GM23248 (cell line): Measurements from ENCODE around the gene RPL31. TPM values are rescaled to one million over a fixed set of nuclear protein-coding genes. Genes with fewer than 3 reads are reported as not detected.

Experiments
- DNase-seq: peaks from one replicate; pipeline ENCODE4 v3.0.0-alpha.2; 2015
- H2AFZ ChIP-seq: fragments of 200-600 bp; sonication (generic); 2 replicates; pipeline ENCODE4 v1.6.1; 2016; ENCODE audit warnings: antibody characterized with exemption
- H3F3A ChIP-seq: fragments of 200-600 bp; sonication (generic); 2 replicates; pipeline ENCODE4 v1.6.1; 2016; ENCODE audit warnings: mild to moderate bottlenecking, antibody characterized with exemption, mixed run types; ENCODE audit not compliant: insufficient read depth
- H3K27ac ChIP-seq: fragments of 200-600 bp; sonication (generic); 2 replicates; pipeline ENCODE4 v1.5.1; 2016; ENCODE audit warnings: mild to moderate bottlenecking
- H3K27me3 ChIP-seq: fragments of 200-600 bp; sonication (generic); replicated peaks from 2 replicates; pipeline ENCODE4 v1.6.1; 2016; ENCODE audit warnings: mild to moderate bottlenecking; ENCODE audit not compliant: insufficient read depth
- H3K36me3 ChIP-seq: fragments of 200-600 bp; sonication (generic); 2 replicates; pipeline ENCODE4 v1.6.1; 2016; ENCODE audit warnings: low read depth, mild to moderate bottlenecking
- H3K4me1 ChIP-seq: fragments of 200-600 bp; sonication (generic); 2 replicates; pipeline ENCODE4 v1.6.1; 2016; ENCODE audit warnings: mild to moderate bottlenecking; ENCODE audit not compliant: insufficient read depth
- H3K4me2 ChIP-seq: fragments of 200-600 bp; sonication (generic); one replicate; pipeline ENCODE4 v1.6.1; 2016; ENCODE audit warnings: mild to moderate bottlenecking; ENCODE audit not compliant: unreplicated experiment
- H3K4me3 ChIP-seq: fragments of 200-600 bp; sonication (generic); 2 replicates; pipeline ENCODE4 v1.5.1; 2016; ENCODE audit warnings: mild to moderate bottlenecking
- H3K79me2 ChIP-seq: fragments of 200-600 bp; sonication (generic); 2 replicates; pipeline ENCODE4 v1.6.1; 2016; ENCODE audit warnings: mild to moderate bottlenecking; ENCODE audit not compliant: insufficient read depth
- H3K9ac ChIP-seq: fragments of 200-600 bp; sonication (generic); 2 replicates; pipeline ENCODE4 v1.6.1; 2016; ENCODE audit warnings: mild to moderate bottlenecking
- H3K9me2 ChIP-seq: fragments of 200-600 bp; sonication (generic); 2 replicates; pipeline ENCODE4 v1.6.1; 2016; ENCODE audit warnings: mixed run types, mild to moderate bottlenecking, moderate library complexity; ENCODE audit not compliant: insufficient read depth
- H3K9me3 ChIP-seq: fragments of 200-600 bp; sonication (generic); one replicate; pipeline ENCODE4 v1.6.1; 2017; ENCODE audit warnings: low read depth
- H4K20me1 ChIP-seq: fragments of 200-600 bp; sonication (generic); 2 replicates; pipeline ENCODE4 v1.6.0; 2016; ENCODE audit not compliant: insufficient read depth
- EZH2 ChIP-seq: fragments of 200-600 bp; sonication (generic); IDR thresholded peaks from 2 replicates; pipeline ENCODE4 v1.6.1; 2018; ENCODE audit warnings: antibody characterized with exemption, mild to moderate bottlenecking; ENCODE audit not compliant: insufficient read depth, poor library complexity, severe bottlenecking
- EZH2phosphoT487 ChIP-seq: fragments of 200-600 bp; sonication (generic); IDR thresholded peaks from 2 replicates; pipeline ENCODE4 v1.6.1; 2018; ENCODE audit warnings: antibody characterized with exemption, moderate library complexity, mild to moderate bottlenecking, low read depth; ENCODE audit not compliant: insufficient read depth
- WGBS, 2 experiments: methylation state at CpG; one replicate each; pipeline ENCODE4 v1.1.6; 2015 to 2017; ENCODE audit warnings: low lambda C conversion rate in 2 of 2, low coverage in 1 of 2; ENCODE audit errors: missing lambda C conversion rate in 2 of 2; 5-methylcytosine and 5-hydroxymethylcytosine counted together
- in situ Hi-C: fragments of 300-500 bp; cut with MboI; formaldehyde crosslinking; loops from 2 replicates; pipeline ENCODE4 v1.15.0; 2020
- polyA plus RNA-seq: library from polyadenylated mRNA; unstranded; fragments of >200 nt; fragmentation: Nextera tagmentation; extraction: Ambion mirVana; gene quantifications from 2 replicates; pipeline ENCODE4 v1.2.1, GENCODE V29; 2016
- total RNA-seq: library from RNA; depleted of rRNA; stranded (reverse); fragments of >200 nt; shearing (Covaris generic); gene quantifications from 2 replicates; pipeline ENCODE4 v1.2.3, GENCODE V29; 2014

Gene RPL31
- total and polyA plus RNA-seq, 2 experiments from 2014 or later: 659 to 1,157 TPM

DNA sequence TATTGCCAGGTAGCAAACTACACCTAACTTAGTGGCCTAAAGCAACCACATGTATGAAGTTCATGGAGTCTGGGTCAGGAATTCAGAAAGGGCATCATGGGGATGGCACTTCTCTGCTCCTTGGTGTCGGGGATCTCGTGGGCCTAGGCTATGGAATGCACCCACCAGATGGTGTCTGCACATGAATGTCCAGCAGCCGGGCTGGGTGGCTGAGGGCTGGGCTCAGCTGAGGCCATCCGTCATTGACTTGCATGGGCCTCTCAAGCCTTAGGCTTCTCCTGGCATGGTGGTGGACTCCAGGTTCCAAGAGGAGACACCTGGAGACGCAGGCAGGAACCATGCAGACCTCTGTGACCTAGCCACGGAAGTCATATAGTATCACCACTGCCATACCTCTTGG lies 26.0 kb upstream of the RPL31 start:
- H3K27me3 ChIP-seq: no peaks in the 10 kb centered on the region
- WGBS, 2 experiments: 93 to 96% methylated on average over 6 of the region's 6 CpGs
- H3K9ac ChIP-seq: no peak overlapping the region
- no peak overlapping the region for H3K4me2 ChIP-seq
- H3K4me3 ChIP-seq: no peak overlapping the region
- no peak overlapping the region for H3K27ac ChIP-seq
- H3K4me1 ChIP-seq: no peaks in the 10 kb centered on the region
- no peaks in the 10 kb centered on the region for H3K36me3 ChIP-seq
- DNase-seq: no peak
- H4K20me1 ChIP-seq: no peaks in the 10 kb centered on the region
- no peaks in the 10 kb centered on the region for H3K9me2 ChIP-seq
- no peaks in the 10 kb centered on the region for H3K9me3 ChIP-seq
- TF ChIP-seq EZH2 (no peak), EZH2phosphoT487 (no peak)
- in situ Hi-C loops: no loop called here
- H3K79me2 ChIP-seq: no peaks in the 10 kb centered on the region
- H3F3A ChIP-seq: no peaks in the 10 kb centered on the region
- H2AFZ ChIP-seq: no peak overlapping the region

DNA sequence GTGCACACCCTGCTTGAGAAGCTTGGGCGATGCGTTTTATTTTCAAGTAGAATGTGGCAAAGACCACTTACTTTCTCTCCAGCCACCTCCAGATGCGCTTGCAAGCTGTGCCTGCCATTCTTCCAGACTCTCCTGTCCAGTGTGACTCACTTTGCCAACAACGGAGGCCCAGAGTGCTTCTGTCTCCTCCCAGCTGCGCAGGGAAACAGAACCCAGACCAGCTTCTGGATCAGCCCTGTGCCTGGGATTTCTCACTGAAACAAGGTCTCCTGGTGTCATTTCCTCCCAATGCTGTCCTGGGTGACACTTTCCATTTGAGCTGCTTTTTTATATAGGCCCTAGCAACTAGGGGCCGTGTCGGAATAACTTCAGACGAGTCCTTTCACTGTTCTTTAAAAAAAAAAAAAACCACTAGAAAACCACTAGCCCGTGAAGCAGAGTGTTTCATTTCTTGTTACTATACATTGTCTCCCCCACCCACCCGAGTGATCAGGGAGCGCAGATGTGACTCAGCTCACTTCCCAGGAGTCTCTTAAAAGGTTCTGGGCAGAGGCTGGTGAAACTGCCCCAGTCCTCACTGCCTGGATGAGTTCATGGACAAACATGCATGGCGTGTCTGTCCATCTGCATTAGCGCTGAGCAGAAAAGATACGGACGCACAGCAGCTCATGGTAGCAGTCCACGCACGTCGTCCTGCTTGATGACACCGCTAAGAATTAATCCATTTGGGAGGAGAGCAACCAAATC lies 25.3 kb upstream of the RPL31 start:
- TF ChIP-seq EZH2: no peak
- no peak for TF ChIP-seq EZH2phosphoT487
- no peak for DNase-seq
- Histone ChIP-seq H3K4me1 (no peaks in the 10 kb centered on the region), H3K36me3 (no peaks in the 10 kb centered on the region), H3F3A (no peaks in the 10 kb centered on the region), H3K9me3 (no peaks in the 10 kb centered on the region), H3K79me2 (no peaks in the 10 kb centered on the region), H4K20me1 (no peaks in the 10 kb centered on the region), H3K9ac (no peak overlapping the region), H3K27ac (no peak overlapping the region), H3K4me2 (no peak overlapping the region), H2AFZ (no peak overlapping the region), H3K9me2 (no peaks in the 10 kb centered on the region), H3K4me3 (no peak overlapping the region), H3K27me3 (no peaks in the 10 kb centered on the region)
- 96% methylated on average over 19 of the region's 19 CpGs for WGBS, 2 experiments
- in situ Hi-C loops: no loop called here

DNA sequence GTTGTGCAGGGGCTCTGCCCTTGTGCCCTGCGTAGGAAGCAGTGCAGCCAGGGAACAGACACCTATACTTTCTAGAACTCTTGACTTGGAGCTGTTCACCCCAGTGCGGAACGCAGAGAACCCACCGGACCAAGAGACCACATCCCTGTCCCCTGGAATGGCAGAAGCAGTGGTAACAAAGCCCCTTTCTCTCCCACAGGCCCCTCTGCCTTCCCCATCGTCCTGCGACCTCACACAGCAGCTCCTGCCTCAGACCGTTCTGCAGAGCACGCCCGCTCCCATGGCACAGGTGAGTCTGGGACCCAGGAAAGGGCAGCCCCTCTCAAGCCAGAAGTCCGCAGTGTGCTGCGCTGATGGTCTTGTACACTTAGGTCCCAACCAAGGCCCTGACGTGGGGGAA lies 24.6 kb upstream of the RPL31 start:
- no peak overlapping the region for H2AFZ ChIP-seq

DNA sequence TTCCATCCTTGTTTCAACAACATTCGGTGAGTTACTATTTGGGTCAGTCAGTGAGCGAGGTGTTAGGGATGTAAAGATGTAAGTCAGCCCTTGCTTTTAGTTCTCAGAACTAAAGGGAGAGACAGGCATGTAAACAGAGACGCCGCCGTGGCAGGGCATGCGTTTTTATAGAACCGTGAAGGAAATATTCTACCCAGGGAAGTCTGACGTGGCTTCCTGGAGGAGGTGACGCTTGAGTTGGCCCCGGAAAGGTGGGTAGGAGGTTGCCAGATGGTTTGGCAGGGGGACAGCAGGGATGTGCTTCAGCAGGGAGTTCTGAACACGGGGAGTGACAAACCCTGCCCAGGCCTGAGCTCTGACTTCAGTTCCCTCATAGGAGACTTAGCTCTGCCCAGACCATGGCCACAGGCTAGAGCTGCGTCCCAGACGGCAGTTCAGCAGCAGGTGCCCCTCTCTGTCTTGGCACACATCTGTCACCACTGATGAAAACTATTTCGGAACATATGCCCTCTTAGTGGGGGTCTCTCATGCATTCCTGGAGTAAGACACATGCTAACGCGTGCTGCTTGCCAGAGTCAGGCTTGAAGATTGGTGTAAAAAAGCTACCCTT lies 23.4 kb upstream of the RPL31 start:
- no peak overlapping the region for H3K4me3 ChIP-seq
- 78 to 83% methylated on average over 16 of the region's 16 CpGs for WGBS, 2 experiments
- no peaks in the 10 kb centered on the region for H3K4me1 ChIP-seq

More for the DNA sequence above, 24.6 kb upstream of the RPL31 start:
- H3K79me2 ChIP-seq: no peaks in the 10 kb centered on the region
- no peaks in the 10 kb centered on the region for H3K9me2 ChIP-seq
- H3F3A ChIP-seq: no peaks in the 10 kb centered on the region
- no peaks in the 10 kb centered on the region for H3K9me3 ChIP-seq
- in situ Hi-C loops: no loop called here
- DNase-seq: no peak
- no peak overlapping the region for H3K4me2 ChIP-seq
- no peaks in the 10 kb centered on the region for H3K4me1 ChIP-seq
- no peaks in the 10 kb centered on the region for H3K36me3 ChIP-seq
- TF ChIP-seq EZH2 (no peak), EZH2phosphoT487 (no peak)
- H3K27ac ChIP-seq: no peak overlapping the region
- WGBS, 2 experiments: 95 to 98% methylated on average over 12 of the region's 12 CpGs
- H3K9ac ChIP-seq: no peak overlapping the region
- H3K4me3 ChIP-seq: no peak overlapping the region
- no peaks in the 10 kb centered on the region for H4K20me1 ChIP-seq
- no peaks in the 10 kb centered on the region for H3K27me3 ChIP-seq

More for the DNA sequence above, 23.4 kb upstream of the RPL31 start:
- Histone ChIP-seq H3K9me3 (no peaks in the 10 kb centered on the region), H3K9ac (no peak overlapping the region), H2AFZ (no peak overlapping the region), H3K4me2 (no peak overlapping the region), H3K36me3 (no peaks in the 10 kb centered on the region), H3K27me3 (no peaks in the 10 kb centered on the region), H3K27ac (no peak overlapping the region), H3F3A (no peaks in the 10 kb centered on the region), H3K9me2 (no peaks in the 10 kb centered on the region), H4K20me1 (no peaks in the 10 kb centered on the region), H3K79me2 (no peaks in the 10 kb centered on the region)
- TF ChIP-seq EZH2 (no peak), EZH2phosphoT487 (no peak)
- in situ Hi-C loops: no loop called here
- DNase-seq: no peak
